ENCODE results near the gene KITLG. TPM values are rescaled to one million over a fixed set of nuclear protein-coding genes. Genes with fewer than 3 reads are reported as not detected.

KITLG gene
- total RNA-seq, 1 experiment from 2014 or later, result not detected

- Histone ChIP-seq H3K4me3 (ENCODE audit: low read length) (no peak overlapping the region), H3K27me3 (ENCODE audit: low read length) (no peaks in the 10 kb centered on the region), H3K9me2 (replicated peaks; ENCODE audit: insufficient read depth, low read length) (no peaks in the 10 kb centered on the region), H3K9me3 (ENCODE audit: low read length) (no peaks in the 10 kb centered on the region), H3K4me1 (ENCODE audit: low read length) (no peaks in the 10 kb centered on the region), H3K9ac (ENCODE audit: low read length) (no peak overlapping the region), H4K20me1 (ENCODE audit: insufficient read depth, low read depth, low read length) (no peaks in the 10 kb centered on the region), H2AFZ (ENCODE audit: low read length) (no peak overlapping the region), H3K4me2 (ENCODE audit: low read depth, low read length, poor library complexity, severe bottlenecking) (no peak overlapping the region), H3K79me2 (ENCODE audit: low read length) (no peaks in the 10 kb centered on the region), H3K27ac (ENCODE audit: low read length) (no peak overlapping the region), H3K36me3 (ENCODE audit: insufficient read depth, low read length) (no peaks in the 10 kb centered on the region)
- no peak for DNase-seq
These were observed 35.2 kb upstream of the KITLG start for GRCh38 chr12:88615490-88615889.

- Histone ChIP-seq H3K4me1 (ENCODE audit: low read length) (no peaks in the 10 kb centered on the region), H2AFZ (ENCODE audit: low read length) (no peak overlapping the region), H3K9me3 (ENCODE audit: low read length) (no peaks in the 10 kb centered on the region), H3K27ac (ENCODE audit: low read length) (no peak overlapping the region), H3K9me2 (replicated peaks; ENCODE audit: insufficient read depth, low read length) (no peaks in the 10 kb centered on the region), H3K9ac (ENCODE audit: low read length) (no peak overlapping the region), H3K79me2 (ENCODE audit: low read length) (no peaks in the 10 kb centered on the region), H4K20me1 (ENCODE audit: insufficient read depth, low read depth, low read length) (no peaks in the 10 kb centered on the region), H3K4me2 (ENCODE audit: low read depth, low read length, poor library complexity, severe bottlenecking) (no peak overlapping the region), H3K27me3 (ENCODE audit: low read length) (no peaks in the 10 kb centered on the region), H3K36me3 (ENCODE audit: insufficient read depth, low read length) (no peaks in the 10 kb centered on the region), H3K4me3 (ENCODE audit: low read length) (no peak overlapping the region)
- no peak for DNase-seq
These were observed 24.4 kb upstream of the KITLG start for GRCh38 chr12:88604646-88605045.

GRCh38 chr12:88600272-88600671 lies 20.0 kb upstream of the KITLG start:
- no peak overlapping the region for H2AFZ ChIP-seq (ENCODE audit: low read length)
- H4K20me1 ChIP-seq (ENCODE audit: insufficient read depth, low read depth, low read length), result no peaks in the 10 kb centered on the region
- no peaks in the 10 kb centered on the region for H3K36me3 ChIP-seq (ENCODE audit: insufficient read depth, low read length)
- no peaks in the 10 kb centered on the region for H3K9me3 ChIP-seq (ENCODE audit: low read length)
- no peaks in the 10 kb centered on the region for H3K4me1 ChIP-seq (ENCODE audit: low read length)
- no peak overlapping the region for H3K4me2 ChIP-seq (ENCODE audit: low read depth, low read length, poor library complexity, severe bottlenecking)
- no peaks in the 10 kb centered on the region for H3K27me3 ChIP-seq (ENCODE audit: low read length)
- no peak overlapping the region for H3K4me3 ChIP-seq (ENCODE audit: low read length)
- no peak overlapping the region for H3K9ac ChIP-seq (ENCODE audit: low read length)
- H3K27ac ChIP-seq (ENCODE audit: low read length), result no peak overlapping the region
- H3K9me2 ChIP-seq (replicated peaks; ENCODE audit: insufficient read depth, low read length), result no peaks in the 10 kb centered on the region
- no peak for DNase-seq
- H3K79me2 ChIP-seq (ENCODE audit: low read length), result no peaks in the 10 kb centered on the region

- DNase-seq, result no peak
- Histone ChIP-seq H3K27ac (ENCODE audit: low read length) (no peak overlapping the region), H3K4me1 (ENCODE audit: low read length) (no peaks in the 10 kb centered on the region), H3K4me2 (ENCODE audit: low read depth, low read length, poor library complexity, severe bottlenecking) (no peak overlapping the region), H2AFZ (ENCODE audit: low read length) (no peak overlapping the region), H3K9ac (ENCODE audit: low read length) (no peak overlapping the region), H3K27me3 (ENCODE audit: low read length) (no peaks in the 10 kb centered on the region), H3K4me3 (ENCODE audit: low read length) (no peak overlapping the region), H3K36me3 (ENCODE audit: insufficient read depth, low read length) (no peaks in the 10 kb centered on the region), H3K9me2 (replicated peaks; ENCODE audit: insufficient read depth, low read length) (no peaks in the 10 kb centered on the region), H4K20me1 (ENCODE audit: insufficient read depth, low read depth, low read length) (no peaks in the 10 kb centered on the region), H3K9me3 (ENCODE audit: low read length) (no peaks in the 10 kb centered on the region), H3K79me2 (ENCODE audit: low read length) (no peaks in the 10 kb centered on the region)
These were observed 17.1 kb upstream of the KITLG start for GRCh38 chr12:88597365-88597764.

- Histone ChIP-seq H3K4me1 (ENCODE audit: low read length) (no peaks in the 10 kb centered on the region), H3K79me2 (ENCODE audit: low read length) (no peaks in the 10 kb centered on the region), H3K9ac (ENCODE audit: low read length) (no peak overlapping the region), H3K4me3 (ENCODE audit: low read length) (no peak overlapping the region), H3K9me3 (ENCODE audit: low read length) (no peaks in the 10 kb centered on the region), H3K27me3 (ENCODE audit: low read length) (no peaks in the 10 kb centered on the region), H2AFZ (ENCODE audit: low read length) (no peak overlapping the region), H3K36me3 (ENCODE audit: insufficient read depth, low read length) (no peaks in the 10 kb centered on the region), H3K4me2 (ENCODE audit: low read depth, low read length, poor library complexity, severe bottlenecking) (no peak overlapping the region), H3K9me2 (replicated peaks; ENCODE audit: insufficient read depth, low read length) (no peaks in the 10 kb centered on the region), H4K20me1 (ENCODE audit: insufficient read depth, low read depth, low read length) (no peaks in the 10 kb centered on the region), H3K27ac (ENCODE audit: low read length) (no peak overlapping the region)
- DNase-seq, result no peak
These were observed 15.4 kb upstream of the KITLG start for GRCh38 chr12:88595697-88596096.

GRCh38 chr12:88594780-88595179 lies 14.5 kb upstream of the KITLG start:
- no peaks in the 10 kb centered on the region for H3K27me3 ChIP-seq (ENCODE audit: low read length)
- H3K9ac ChIP-seq (ENCODE audit: low read length), result no peak overlapping the region
- no peaks in the 10 kb centered on the region for H4K20me1 ChIP-seq (ENCODE audit: insufficient read depth, low read depth, low read length)
- no peak overlapping the region for H3K27ac ChIP-seq (ENCODE audit: low read length)
- no peak overlapping the region for H2AFZ ChIP-seq (ENCODE audit: low read length)
- no peak overlapping the region for H3K4me3 ChIP-seq (ENCODE audit: low read length)
- DNase-seq, result no peak
- no peaks in the 10 kb centered on the region for H3K9me2 ChIP-seq (replicated peaks; ENCODE audit: insufficient read depth, low read length)
- H3K9me3 ChIP-seq (ENCODE audit: low read length), result no peaks in the 10 kb centered on the region
- no peak overlapping the region for H3K4me2 ChIP-seq (ENCODE audit: low read depth, low read length, poor library complexity, severe bottlenecking)
- no peaks in the 10 kb centered on the region for H3K79me2 ChIP-seq (ENCODE audit: low read length)
- H3K36me3 ChIP-seq (ENCODE audit: insufficient read depth, low read length), result no peaks in the 10 kb centered on the region
- H3K4me1 ChIP-seq (ENCODE audit: low read length), result no peaks in the 10 kb centered on the region

- no peaks in the 10 kb centered on the region for H3K27me3 ChIP-seq (ENCODE audit: low read length)
- H3K9ac ChIP-seq (ENCODE audit: low read length), result no peak overlapping the region
- H3K4me1 ChIP-seq (ENCODE audit: low read length), result no peaks in the 10 kb centered on the region
- H3K4me3 ChIP-seq (ENCODE audit: low read length), result no peak overlapping the region
- DNase-seq, result no peak
- H4K20me1 ChIP-seq (ENCODE audit: insufficient read depth, low read depth, low read length), result no peaks in the 10 kb centered on the region
- no peak overlapping the region for H3K4me2 ChIP-seq (ENCODE audit: low read depth, low read length, poor library complexity, severe bottlenecking)
- H3K79me2 ChIP-seq (ENCODE audit: low read length), result no peaks in the 10 kb centered on the region
- no peaks in the 10 kb centered on the region for H3K9me2 ChIP-seq (replicated peaks; ENCODE audit: insufficient read depth, low read length)
- H3K27ac ChIP-seq (ENCODE audit: low read length), result no peak overlapping the region
- H2AFZ ChIP-seq (ENCODE audit: low read length), result no peak overlapping the region
- H3K36me3 ChIP-seq (ENCODE audit: insufficient read depth, low read length), result no peaks in the 10 kb centered on the region
- H3K9me3 ChIP-seq (ENCODE audit: low read length), result no peaks in the 10 kb centered on the region
These were observed 11.1 kb upstream of the KITLG start for GRCh38 chr12:88591343-88591742.

- no peaks in the 10 kb centered on the region for H3K9me3 ChIP-seq (ENCODE audit: low read length)
- H3K4me2 ChIP-seq (ENCODE audit: low read depth, low read length, poor library complexity, severe bottlenecking), result no peak overlapping the region
- H3K9ac ChIP-seq (ENCODE audit: low read length), result no peak overlapping the region
- no peak overlapping the region for H3K4me3 ChIP-seq (ENCODE audit: low read length)
- no peaks in the 10 kb centered on the region for H3K9me2 ChIP-seq (replicated peaks; ENCODE audit: insufficient read depth, low read length)
- no peaks in the 10 kb centered on the region for H3K4me1 ChIP-seq (ENCODE audit: low read length)
- no peak for DNase-seq
- no peaks in the 10 kb centered on the region for H3K36me3 ChIP-seq (ENCODE audit: insufficient read depth, low read length)
- no peaks in the 10 kb centered on the region for H4K20me1 ChIP-seq (ENCODE audit: insufficient read depth, low read depth, low read length)
- H3K27ac ChIP-seq (ENCODE audit: low read length), result no peak overlapping the region
- no peaks in the 10 kb centered on the region for H3K79me2 ChIP-seq (ENCODE audit: low read length)
- H2AFZ ChIP-seq (ENCODE audit: low read length), result no peak overlapping the region
- H3K27me3 ChIP-seq (ENCODE audit: low read length), result no peaks in the 10 kb centered on the region
These were observed 10.6 kb upstream of the KITLG start for GRCh38 chr12:88590851-88591250.

- no peak for DNase-seq
- no peaks in the 10 kb centered on the region for H3K27me3 ChIP-seq (ENCODE audit: low read length)
- no peak overlapping the region for H3K4me2 ChIP-seq (ENCODE audit: low read depth, low read length, poor library complexity, severe bottlenecking)
- H3K9ac ChIP-seq (ENCODE audit: low read length), result no peak overlapping the region
- no peaks in the 10 kb centered on the region for H3K4me1 ChIP-seq (ENCODE audit: low read length)
- H3K9me3 ChIP-seq (ENCODE audit: low read length), result no peaks in the 10 kb centered on the region
- no peaks in the 10 kb centered on the region for H3K79me2 ChIP-seq (ENCODE audit: low read length)
- H3K4me3 ChIP-seq (ENCODE audit: low read length), result no peak overlapping the region
- H3K9me2 ChIP-seq (replicated peaks; ENCODE audit: insufficient read depth, low read length), result no peaks in the 10 kb centered on the region
- no peaks in the 10 kb centered on the region for H3K36me3 ChIP-seq (ENCODE audit: insufficient read depth, low read length)
- H3K27ac ChIP-seq (ENCODE audit: low read length), result no peak overlapping the region
- no peak overlapping the region for H2AFZ ChIP-seq (ENCODE audit: low read length)
- H4K20me1 ChIP-seq (ENCODE audit: insufficient read depth, low read depth, low read length), result no peaks in the 10 kb centered on the region
These were observed 4.8 kb upstream of the KITLG start for GRCh38 chr12:88585077-88585476.
